Measurements from ENCODE around the gene PPP1R3G. TPM values are rescaled to one million over a fixed set of nuclear protein-coding genes. Genes with fewer than 3 reads are reported as not detected.

The PPP1R3G gene
- total and polyA plus RNA-seq, 2 of the 13 experiments (the other 11 are each of a cell fraction or from before 2014, with no cell fraction given): 1.2 to 1.3 TPM

DNA sequence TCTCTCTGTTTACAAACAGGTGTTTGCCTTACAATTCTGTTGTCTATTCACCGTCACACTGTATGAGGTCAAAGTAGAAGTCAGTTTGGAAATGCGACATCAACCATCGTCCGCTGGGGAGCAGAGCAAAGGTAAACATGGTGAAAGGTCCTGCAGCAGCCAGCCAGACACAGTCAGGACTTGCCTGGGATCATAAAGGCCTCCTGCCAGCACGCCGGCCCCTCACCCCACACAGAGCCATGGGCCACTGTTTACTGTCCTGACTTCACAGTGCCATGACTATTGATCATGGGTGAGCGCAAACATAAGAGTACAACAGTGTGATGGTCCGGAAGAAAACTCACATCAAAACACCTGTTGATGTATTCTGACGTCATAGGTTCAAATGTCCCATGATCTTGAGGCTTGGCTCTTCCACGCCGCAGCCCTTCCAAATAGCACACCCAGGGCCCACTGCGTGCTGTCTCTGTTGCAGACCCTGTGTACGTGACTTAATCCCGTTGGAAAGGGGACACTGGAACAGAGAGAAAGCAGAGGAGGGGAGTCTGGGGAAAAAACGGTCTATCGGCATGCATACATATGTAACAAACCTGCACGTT, 16.9 kb upstream of the PPP1R3G start (continued):
- TF ChIP-seq HES4 (CRISPR knock-in tag; IDR thresholded peaks at IDR 0.05; ENCODE audit: borderline replicate concordance) (no peak), NR2F1 (CRISPR knock-in tag; IDR thresholded peaks at IDR 0.05) (peak; percentile 68 to 79), MLLT10 (CRISPR knock-in tag; IDR thresholded peaks at IDR 0.05) (no peak), FOXO1 (CRISPR knock-in tag; IDR thresholded peaks at IDR 0.05) (peak; percentile 100), ZNF7 (CRISPR knock-in tag; IDR thresholded peaks at IDR 0.05) (0 out of 2 replicates have a peak, but pooled peaks have one; percentile 5), SMAD9 (CRISPR knock-in tag; IDR thresholded peaks at IDR 0.05) (no peak), ZNF44 (CRISPR knock-in tag; IDR thresholded peaks at IDR 0.05) (peak; percentile 83; the same call in 1 of the 2 replicates), SMAD1 (CRISPR knock-in tag; IDR thresholded peaks at IDR 0.05; ENCODE audit: borderline replicate concordance, low read depth) (peak; percentile 97), POGZ (CRISPR knock-in tag; IDR thresholded peaks at IDR 0.05) (peak; percentile 100), ZNF24 (IDR thresholded peaks at IDR 0.05) (peak; percentile 50; the same call in 1 of the 2 replicates), ZNF296 (CRISPR knock-in tag; conservative IDR thresholded peaks at IDR 0.05) (no peak), ZNF616 (CRISPR knock-in tag; IDR thresholded peaks at IDR 0.05; ENCODE audit: low read depth) (0 out of 2 replicates have a peak, but pooled peaks have one; percentile 76), ZC3H4 (CRISPR knock-in tag; IDR thresholded peaks at IDR 0.05; ENCODE audit: borderline replicate concordance) (no peak), MBNL3 (CRISPR knock-in tag; conservative IDR thresholded peaks at IDR 0.05) (no peak), ZNF772 (CRISPR knock-in tag; IDR thresholded peaks at IDR 0.05) (peak; percentile 76; the same call in 1 of the 2 replicates), ISX (CRISPR knock-in tag; conservative IDR thresholded peaks at IDR 0.05) (no peak)
- TF ChIP-seq, protein P1, sequence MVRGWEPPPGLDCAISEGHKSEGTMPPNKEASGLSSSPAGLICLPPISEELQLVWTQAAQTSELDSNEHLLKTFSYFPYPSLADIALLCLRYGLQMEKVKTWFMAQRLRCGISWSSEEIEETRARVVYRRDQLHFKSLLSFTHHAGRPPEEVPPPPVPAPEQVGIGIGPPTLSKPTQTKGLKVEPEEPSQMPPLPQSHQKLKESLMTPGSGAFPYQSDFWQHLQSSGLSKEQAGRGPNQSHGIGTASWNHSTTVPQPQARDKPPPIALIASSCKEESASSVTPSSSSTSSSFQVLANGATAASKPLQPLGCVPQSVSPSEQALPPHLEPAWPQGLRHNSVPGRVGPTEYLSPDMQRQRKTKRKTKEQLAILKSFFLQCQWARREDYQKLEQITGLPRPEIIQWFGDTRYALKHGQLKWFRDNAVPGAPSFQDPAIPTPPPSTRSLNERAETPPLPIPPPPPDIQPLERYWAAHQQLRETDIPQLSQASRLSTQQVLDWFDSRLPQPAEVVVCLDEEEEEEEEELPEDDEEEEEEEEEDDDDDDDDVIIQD (CRISPR knock-in tag; IDR thresholded peaks at IDR 0.05; ENCODE audit: low read depth): peak; percentile 100
- TF ChIP-seq, protein P2, sequence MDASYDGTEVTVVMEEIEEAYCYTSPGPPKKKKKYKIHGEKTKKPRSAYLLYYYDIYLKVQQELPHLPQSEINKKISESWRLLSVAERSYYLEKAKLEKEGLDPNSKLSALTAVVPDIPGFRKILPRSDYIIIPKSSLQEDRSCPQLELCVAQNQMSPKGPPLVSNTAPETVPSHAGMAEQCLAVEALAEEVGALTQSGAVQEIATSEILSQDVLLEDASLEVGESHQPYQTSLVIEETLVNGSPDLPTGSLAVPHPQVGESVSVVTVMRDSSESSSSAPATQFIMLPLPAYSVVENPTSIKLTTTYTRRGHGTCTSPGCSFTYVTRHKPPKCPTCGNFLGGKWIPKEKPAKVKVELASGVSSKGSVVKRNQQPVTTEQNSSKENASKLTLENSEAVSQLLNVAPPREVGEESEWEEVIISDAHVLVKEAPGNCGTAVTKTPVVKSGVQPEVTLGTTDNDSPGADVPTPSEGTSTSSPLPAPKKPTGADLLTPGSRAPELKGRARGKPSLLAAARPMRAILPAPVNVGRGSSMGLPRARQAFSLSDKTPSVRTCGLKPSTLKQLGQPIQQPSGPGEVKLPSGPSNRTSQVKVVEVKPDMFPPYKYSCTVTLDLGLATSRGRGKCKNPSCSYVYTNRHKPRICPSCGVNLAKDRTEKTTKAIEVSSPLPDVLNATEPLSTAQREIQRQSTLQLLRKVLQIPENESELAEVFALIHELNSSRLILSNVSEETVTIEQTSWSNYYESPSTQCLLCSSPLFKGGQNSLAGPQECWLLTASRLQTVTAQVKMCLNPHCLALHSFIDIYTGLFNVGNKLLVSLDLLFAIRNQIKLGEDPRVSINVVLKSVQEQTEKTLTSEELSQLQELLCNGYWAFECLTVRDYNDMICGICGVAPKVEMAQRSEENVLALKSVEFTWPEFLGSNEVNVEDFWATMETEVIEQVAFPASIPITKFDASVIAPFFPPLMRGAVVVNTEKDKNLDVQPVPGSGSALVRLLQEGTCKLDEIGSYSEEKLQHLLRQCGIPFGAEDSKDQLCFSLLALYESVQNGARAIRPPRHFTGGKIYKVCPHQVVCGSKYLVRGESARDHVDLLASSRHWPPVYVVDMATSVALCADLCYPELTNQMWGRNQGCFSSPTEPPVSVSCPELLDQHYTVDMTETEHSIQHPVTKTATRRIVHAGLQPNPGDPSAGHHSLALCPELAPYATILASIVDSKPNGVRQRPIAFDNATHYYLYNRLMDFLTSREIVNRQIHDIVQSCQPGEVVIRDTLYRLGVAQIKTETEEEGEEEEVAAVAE (CRISPR knock-in tag; IDR thresholded peaks at IDR 0.05; ENCODE audit: borderline replicate concordance): peak; percentile 92
- TF ChIP-seq, protein P3, sequence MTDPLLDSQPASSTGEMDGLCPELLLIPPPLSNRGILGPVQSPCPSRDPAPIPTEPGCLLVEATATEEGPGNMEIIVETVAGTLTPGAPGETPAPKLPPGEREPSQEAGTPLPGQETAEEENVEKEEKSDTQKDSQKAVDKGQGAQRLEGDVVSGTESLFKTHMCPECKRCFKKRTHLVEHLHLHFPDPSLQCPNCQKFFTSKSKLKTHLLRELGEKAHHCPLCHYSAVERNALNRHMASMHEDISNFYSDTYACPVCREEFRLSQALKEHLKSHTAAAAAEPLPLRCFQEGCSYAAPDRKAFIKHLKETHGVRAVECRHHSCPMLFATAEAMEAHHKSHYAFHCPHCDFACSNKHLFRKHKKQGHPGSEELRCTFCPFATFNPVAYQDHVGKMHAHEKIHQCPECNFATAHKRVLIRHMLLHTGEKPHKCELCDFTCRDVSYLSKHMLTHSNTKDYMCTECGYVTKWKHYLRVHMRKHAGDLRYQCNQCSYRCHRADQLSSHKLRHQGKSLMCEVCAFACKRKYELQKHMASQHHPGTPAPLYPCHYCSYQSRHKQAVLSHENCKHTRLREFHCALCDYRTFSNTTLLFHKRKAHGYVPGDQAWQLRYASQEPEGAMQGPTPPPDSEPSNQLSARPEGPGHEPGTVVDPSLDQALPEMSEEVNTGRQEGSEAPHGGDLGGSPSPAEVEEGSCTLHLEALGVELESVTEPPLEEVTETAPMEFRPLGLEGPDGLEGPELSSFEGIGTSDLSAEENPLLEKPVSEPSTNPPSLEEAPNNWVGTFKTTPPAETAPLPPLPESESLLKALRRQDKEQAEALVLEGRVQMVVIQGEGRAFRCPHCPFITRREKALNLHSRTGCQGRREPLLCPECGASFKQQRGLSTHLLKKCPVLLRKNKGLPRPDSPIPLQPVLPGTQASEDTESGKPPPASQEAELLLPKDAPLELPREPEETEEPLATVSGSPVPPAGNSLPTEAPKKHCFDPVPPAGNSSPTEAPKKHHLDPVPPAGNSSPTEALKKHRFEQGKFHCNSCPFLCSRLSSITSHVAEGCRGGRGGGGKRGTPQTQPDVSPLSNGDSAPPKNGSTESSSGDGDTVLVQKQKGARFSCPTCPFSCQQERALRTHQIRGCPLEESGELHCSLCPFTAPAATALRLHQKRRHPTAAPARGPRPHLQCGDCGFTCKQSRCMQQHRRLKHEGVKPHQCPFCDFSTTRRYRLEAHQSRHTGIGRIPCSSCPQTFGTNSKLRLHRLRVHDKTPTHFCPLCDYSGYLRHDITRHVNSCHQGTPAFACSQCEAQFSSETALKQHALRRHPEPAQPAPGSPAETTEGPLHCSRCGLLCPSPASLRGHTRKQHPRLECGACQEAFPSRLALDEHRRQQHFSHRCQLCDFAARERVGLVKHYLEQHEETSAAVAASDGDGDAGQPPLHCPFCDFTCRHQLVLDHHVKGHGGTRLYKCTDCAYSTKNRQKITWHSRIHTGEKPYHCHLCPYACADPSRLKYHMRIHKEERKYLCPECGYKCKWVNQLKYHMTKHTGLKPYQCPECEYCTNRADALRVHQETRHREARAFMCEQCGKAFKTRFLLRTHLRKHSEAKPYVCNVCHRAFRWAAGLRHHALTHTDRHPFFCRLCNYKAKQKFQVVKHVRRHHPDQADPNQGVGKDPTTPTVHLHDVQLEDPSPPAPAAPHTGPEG (CRISPR knock-in tag; IDR thresholded peaks at IDR 0.05): peak; percentile 80; the same call in 1 of the 2 replicates
